DOHH2 (cell line): ENCODE data around the gene SLCO3A1.

ENCODE experiments used
- EZH2phosphoT487 ChIP-seq: fragments of 200-600 bp; sonication (generic); IDR thresholded peaks from 2 replicates; pipeline ENCODE4 v1.6.1; 2017; ENCODE audit warnings: borderline replicate concordance, mild to moderate bottlenecking, antibody characterized with exemption, low read length, moderate library complexity, mixed read lengths
- TF ChIP-seq, protein P1 (sequence below): fragments of 200-600 bp; sonication (generic); IDR thresholded peaks from one replicate; pipeline ENCODE4 v1.5.1; 2014; ENCODE audit warnings: antibody characterized with exemption, mild to moderate bottlenecking, low read depth, low read length; ENCODE audit not compliant: poor library complexity, severe bottlenecking

DNA sequence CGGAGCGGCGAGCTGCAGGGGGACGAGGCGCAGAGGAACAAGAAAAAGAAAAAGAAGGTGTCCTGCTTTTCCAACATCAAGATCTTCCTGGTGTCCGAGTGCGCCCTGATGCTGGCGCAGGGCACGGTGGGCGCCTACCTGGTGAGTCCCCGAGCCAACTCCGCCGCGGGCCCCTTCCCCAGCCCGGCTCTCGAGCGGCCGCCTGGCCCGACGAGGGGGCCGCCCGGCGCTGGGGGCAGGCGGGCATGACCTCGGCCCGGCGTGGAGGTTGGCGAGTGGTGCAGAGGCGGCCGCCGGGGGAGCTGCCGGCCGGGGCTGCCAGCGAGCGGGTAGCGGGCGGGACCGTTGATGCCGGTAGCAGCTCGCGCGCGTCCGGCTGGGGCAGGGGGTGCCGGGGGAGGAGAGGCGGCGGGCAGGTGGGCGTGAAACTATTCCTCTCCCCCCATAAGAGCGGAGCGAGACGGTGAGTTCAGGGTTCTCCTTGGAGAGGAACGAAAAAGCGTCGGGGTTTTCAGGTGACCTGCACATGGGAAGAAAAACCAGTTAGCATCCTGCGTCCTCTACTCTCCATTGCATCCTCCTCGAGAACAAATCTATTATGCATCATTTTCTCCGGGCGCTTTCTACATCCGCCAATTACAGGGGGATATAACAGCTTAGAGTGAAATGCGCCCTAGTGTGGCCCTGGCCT, 585 bp downstream of the SLCO3A1 start:
- TF ChIP-seq, protein P1, sequence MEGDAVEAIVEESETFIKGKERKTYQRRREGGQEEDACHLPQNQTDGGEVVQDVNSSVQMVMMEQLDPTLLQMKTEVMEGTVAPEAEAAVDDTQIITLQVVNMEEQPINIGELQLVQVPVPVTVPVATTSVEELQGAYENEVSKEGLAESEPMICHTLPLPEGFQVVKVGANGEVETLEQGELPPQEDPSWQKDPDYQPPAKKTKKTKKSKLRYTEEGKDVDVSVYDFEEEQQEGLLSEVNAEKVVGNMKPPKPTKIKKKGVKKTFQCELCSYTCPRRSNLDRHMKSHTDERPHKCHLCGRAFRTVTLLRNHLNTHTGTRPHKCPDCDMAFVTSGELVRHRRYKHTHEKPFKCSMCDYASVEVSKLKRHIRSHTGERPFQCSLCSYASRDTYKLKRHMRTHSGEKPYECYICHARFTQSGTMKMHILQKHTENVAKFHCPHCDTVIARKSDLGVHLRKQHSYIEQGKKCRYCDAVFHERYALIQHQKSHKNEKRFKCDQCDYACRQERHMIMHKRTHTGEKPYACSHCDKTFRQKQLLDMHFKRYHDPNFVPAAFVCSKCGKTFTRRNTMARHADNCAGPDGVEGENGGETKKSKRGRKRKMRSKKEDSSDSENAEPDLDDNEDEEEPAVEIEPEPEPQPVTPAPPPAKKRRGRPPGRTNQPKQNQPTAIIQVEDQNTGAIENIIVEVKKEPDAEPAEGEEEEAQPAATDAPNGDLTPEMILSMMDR, result no peak
- TF ChIP-seq EZH2phosphoT487, result no peak
